Kidney (tissue), 14 donors: ENCODE results near the gene PGPEP1. TPM values are rescaled to one million over a fixed set of nuclear protein-coding genes. Genes with fewer than 3 reads are reported as not detected.

ENCODE experiments used
- DNase-seq, 5 donors: peaks; one replicate each; pipeline ENCODE4 v3.0.0-alpha.2; 2013 to 2020
- FAIRE-seq: peaks from 2 replicates; lab custom pipeline; 2012; peaks lifted over from hg19 to GRCh38; lab: Jason Lieb, UNC
- H3K27ac ChIP-seq, 2 donors: one replicate each; pipeline ENCODE4 v1.7.0; 2013; ENCODE audit warnings: low read depth in 2 of 2, low read length in 2 of 2, inconsistent platforms in 1 of 2
- H3K27me3 ChIP-seq: one replicate; pipeline ENCODE4 v1.7.1; 2013; ENCODE audit warnings: low read length, inconsistent platforms; ENCODE audit not compliant: control insufficient read depth, insufficient read depth
- H3K36me3 ChIP-seq, 3 donors: one replicate each; pipeline versions ENCODE4 v1.7.0 to v1.7.1; 2013; ENCODE audit warnings: low read length in 3 of 3, control low read depth in 1 of 3, inconsistent platforms in 1 of 3; ENCODE audit not compliant: insufficient read depth in 3 of 3, control insufficient read depth in 2 of 3
- H3K4me1 ChIP-seq, 3 donors: one replicate each; pipeline versions ENCODE4 v1.7.0 to v1.7.1; 2013; ENCODE audit warnings: low read length in 3 of 3, inconsistent platforms in 1 of 3, low read depth in 1 of 3; ENCODE audit not compliant: control insufficient read depth in 2 of 3, insufficient read depth in 2 of 3
- H3K4me3 ChIP-seq, 3 donors: one replicate each; pipeline versions ENCODE4 v1.7.0 to v1.8.1; 2013; ENCODE audit warnings: low read length in 3 of 3, control low read depth in 1 of 3, inconsistent platforms in 1 of 3
- H3K9ac ChIP-seq, 3 donors: one replicate each; pipeline versions ENCODE4 v1.7.0 to v1.7.1; 2013; ENCODE audit warnings: low read length in 3 of 3, control low read depth in 1 of 3, inconsistent platforms in 1 of 3
- H3K9me3 ChIP-seq, 3 donors: one replicate each; pipeline versions ENCODE4 v1.7.0 to v1.7.1; 2013; ENCODE audit warnings: low read length in 3 of 3, control low read depth in 1 of 3, inconsistent platforms in 1 of 3; ENCODE audit not compliant: control insufficient read depth in 2 of 3, insufficient read depth in 1 of 3
- CTCF ChIP-seq: IDR thresholded peaks from 3 replicates; pipeline ENCODE4 v1.5.1; 2012; ENCODE audit warnings: mild to moderate bottlenecking, moderate library complexity, borderline replicate concordance; ENCODE audit not compliant: insufficient read depth; ENCODE audit errors: extremely low read depth
- intact Hi-C: fragments of 100-400 bp; cut with DNase I; formaldehyde crosslinking; loops from one replicate; pipeline ENCODE4 v1.11.1; 2022
- polyA plus RNA-seq: library from polyadenylated mRNA; stranded (reverse); fragments of 350-450 nt; fragmentation: Illumina TruSeq; extraction: RNeasy Lipid Tissue Mini Kit (QIAGEN cat#74804); gene quantifications from one replicate; pipeline ENCODE4 v1.2.3, GENCODE V29; 2014; ENCODE audit warnings: low read depth, low replicate concordance; ENCODE audit not compliant: insufficient read depth
- total RNA-seq: library from RNA; stranded (reverse); fragmentation: NEBNext Ultra II Directional; extraction: Animal tissue kit (Norgen Biotek cat#: 25700); gene quantifications from one replicate; pipeline ENCODE4 v1.2.1, GENCODE V29; 2021
- donor health status: control.
- donor health status: control.
- donor health status: control.
- donor health status: control.
- donor health status: control.
- donor health status: DM: yes; HTN: yes; CAD: no.
- donor health status: Normal renal cell carcinoma (clear cell type).

Gene PGPEP1
- total and polyA plus RNA-seq, 2 donors from 2014 or later, result 54.5 to 76.1 TPM

- Histone ChIP-seq H3K27me3 (no peaks in the 10 kb centered on the region), H3K4me3 (no peak overlapping the region), H3K9me3 (no peaks in the 10 kb centered on the region), H3K4me1 (peaks cover 0 to 6% (median 0%) of the 10 kb centered on the region in 3 donors), H3K9ac (no peak overlapping the region), H3K36me3 (peaks cover 0 to 3% (median 2%) of the 10 kb centered on the region in 3 donors), H3K27ac (no peak overlapping the region)
- no peak for TF ChIP-seq CTCF
- no peak for FAIRE-seq
- intact Hi-C loops, result no loop called here
- DNase-seq, result no peak
These were observed 51.2 kb downstream of the PGPEP1 start for GRCh38 chr19:18391509-18392075.

- Histone ChIP-seq H3K4me3 (no peak overlapping the region), H3K4me1 (peaks cover 0 to 13% (median 0%) of the 10 kb centered on the region in 3 donors), H3K27me3 (no peaks in the 10 kb centered on the region), H3K36me3 (peaks cover 0 to 3% (median 2%) of the 10 kb centered on the region in 3 donors), H3K9me3 (no peaks in the 10 kb centered on the region), H3K27ac (no peak overlapping the region), H3K9ac (no peak overlapping the region)
- FAIRE-seq (no peak), DNase-seq (peak in 1 of 5 donors; percentile 66)
- intact Hi-C loops, result no loop called here
- no peak for TF ChIP-seq CTCF
These were observed 52.0 kb downstream of the PGPEP1 start for GRCh38 chr19:18392417-18392816.

- intact Hi-C loops, result no loop called here
- no peak for FAIRE-seq
- no peak overlapping the region for H3K4me3 ChIP-seq
- no peaks in the 10 kb centered on the region for H3K27me3 ChIP-seq
- DNase-seq, result no peak
- peaks cover 0 to 13% (median 0%) of the 10 kb centered on the region in 3 donors for H3K4me1 ChIP-seq
- H3K9ac ChIP-seq, result no peak overlapping the region
- H3K27ac ChIP-seq, result no peak overlapping the region
- no peaks in the 10 kb centered on the region for H3K9me3 ChIP-seq
- no peak for TF ChIP-seq CTCF
- peaks cover 0 to 3% (median 2%) of the 10 kb centered on the region in 3 donors for H3K36me3 ChIP-seq
These were observed 52.5 kb downstream of the PGPEP1 start for GRCh38 chr19:18392926-18393325.
